ENCODE data around the gene PTGDR2. TPM values are rescaled to one million over a fixed set of nuclear protein-coding genes. Genes with fewer than 3 reads are reported as not detected.

PTGDR2 gene
- total and polyA plus RNA-seq, 12 donors = 0.35 to 5.7 (median 1.2) TPM

- intact Hi-C loops (cut with DNase I) = loop anchor here in 3 of 10 donors (5.0 kb wide), 2 partner anchors 69 to 124 kb away; no protein-coding TSS in a partner anchor
- no peak for DNase-seq
- peak in 3 of 8 donors; percentile 17 to 49 (median 24) for ATAC-seq
- no peak overlapping the region for H3K27ac ChIP-seq
- H3K4me1 ChIP-seq = peaks cover 6 to 33% (median 22%) of the 10 kb centered on the region in 9 donors
- H3K4me3 ChIP-seq = no peak overlapping the region
- 67 to 74% methylated on average over 13 of the region's 13 CpGs for WGBS, 2 donors
- H3K9me3 ChIP-seq = no peaks in the 10 kb centered on the region
- H3K27me3 ChIP-seq = no peaks in the 10 kb centered on the region
- H3K36me3 ChIP-seq = peaks cover 12 to 84% (median 53%) of the 10 kb centered on the region in 9 donors
- no peak for TF ChIP-seq CTCF (IDR thresholded peaks at IDR 0.05)
These were observed 45.1 kb upstream of the PTGDR2 start for GRCh38 chr11:60900673-60901404.

GRCh38 chr11:60899977-60900376 is 44.2 kb upstream of the PTGDR2 start:
- intact Hi-C loops (cut with DNase I) = loop anchor here (1.0 to 10.0 kb wide), 4 partner anchors 68 to 125 kb away; no protein-coding TSS in a partner anchor
- TF ChIP-seq CTCF (IDR thresholded peaks at IDR 0.05) = no peak
- 62 to 81% methylated on average over 4 of the region's 4 CpGs for WGBS, 2 donors
- H3K4me3 ChIP-seq = no peak overlapping the region
- peaks cover 12 to 92% (median 58%) of the 10 kb centered on the region in 9 donors for H3K36me3 ChIP-seq
- H3K4me1 ChIP-seq = peaks cover under 1 to 24% (median 13%) of the 10 kb centered on the region in 9 donors
- no peaks in the 10 kb centered on the region for H3K9me3 ChIP-seq
- DNase-seq = no peak
- H3K27ac ChIP-seq = no peak overlapping the region
- no peak for ATAC-seq
- H3K27me3 ChIP-seq = no peaks in the 10 kb centered on the region

- 58 to 59% methylated on average over 12 of the region's 12 CpGs for WGBS, 2 donors
- Histone ChIP-seq H3K4me3 (no peak overlapping the region), H3K27ac (peak overlapping the region in 1 of 10 donors; percentile 9), H3K27me3 (no peaks in the 10 kb centered on the region), H3K9me3 (no peaks in the 10 kb centered on the region), H3K36me3 (peaks cover 12 to 99% (median 64%) of the 10 kb centered on the region in 9 donors), H3K4me1 (peaks cover 0 to 17% (median 6%) of the 10 kb centered on the region in 9 donors)
- intact Hi-C loops (cut with DNase I) = loop anchor here in 9 of 10 donors (1.0 to 10.0 kb wide), 4 partner anchors 67 to 124 kb away; no protein-coding TSS in a partner anchor
- TF ChIP-seq CTCF (IDR thresholded peaks at IDR 0.05) = peak; percentile 93 to 99 (median 95)
- ATAC-seq (peak in 7 of 8 donors; percentile 54 to 74 (median 69)), DNase-seq (no peak)
These were observed 43.5 kb upstream of the PTGDR2 start for GRCh38 chr11:60899046-60899936.

GRCh38 chr11:60897496-60897895 is 41.7 kb upstream of the PTGDR2 start:
- Histone ChIP-seq H3K9me3 (no peaks in the 10 kb centered on the region), H3K36me3 (peaks cover 12 to 100% (median 70%) of the 10 kb centered on the region in 9 donors), H3K4me1 (peaks cover 0 to 12% (median 0%) of the 10 kb centered on the region in 9 donors), H3K4me3 (no peak overlapping the region), H3K27me3 (no peaks in the 10 kb centered on the region), H3K27ac (no peak overlapping the region)
- 93 to 96% methylated on average over 4 of the region's 4 CpGs for WGBS, 2 donors
- ATAC-seq (no peak), DNase-seq (no peak)
- no peak for TF ChIP-seq CTCF (IDR thresholded peaks at IDR 0.05)
- intact Hi-C loops (cut with DNase I) = loop anchor here in 7 of 10 donors (5.0 to 10.0 kb wide), 3 partner anchors 65 to 123 kb away; no protein-coding TSS in a partner anchor

All from heart right ventricle (tissue), 16 donors.